ENCODE measurements around the gene ARL5A.

The ARL5A gene

GRCh38 chr2:151840216-151841046 lies 12.2 kb upstream of the ARL5A start:
- DNase-seq = peak; percentile 77

GRCh38 chr2:151837926-151838325 lies 9.7 kb upstream of the ARL5A start:
- DNase-seq = no peak

GRCh38 chr2:151833984-151834383 lies 5.8 kb upstream of the ARL5A start:
- no peak for DNase-seq

GRCh38 chr2:151830961-151831360 lies 2.7 kb upstream of the ARL5A start:
- no peak for DNase-seq

GRCh38 chr2:151828890-151829324 lies 686 bp upstream of the ARL5A start:
- no peak for DNase-seq

GRCh38 chr2:151827564-151828142 lies 568 bp downstream of the ARL5A start:
- DNase-seq = no peak

- DNase-seq = no peak
Measured at GRCh38 chr2:151826737-151827157, 1.5 kb downstream of the ARL5A start.

GRCh38 chr2:151824886-151825285 lies 3.3 kb downstream of the ARL5A start:
- DNase-seq = no peak

GRCh38 chr2:151823651-151824050 lies 4.6 kb downstream of the ARL5A start:
- no peak for DNase-seq

- no peak for DNase-seq
Measured at GRCh38 chr2:151819920-151820319, 8.3 kb downstream of the ARL5A start.

GRCh38 chr2:151817929-151818328 lies 10.3 kb downstream of the ARL5A start:
- DNase-seq = no peak

GRCh38 chr2:151816843-151817242 lies 11.4 kb downstream of the ARL5A start:
- no peak for DNase-seq

- DNase-seq = no peak
Measured at GRCh38 chr2:151815821-151816489, 12.3 kb downstream of the ARL5A start.

GRCh38 chr2:151810489-151810888 lies 17.7 kb downstream of the ARL5A start:
- DNase-seq = no peak

GRCh38 chr2:151809073-151809383 lies 19.2 kb downstream of the ARL5A start:
- no peak for DNase-seq

GRCh38 chr2:151808258-151809072 lies 19.8 kb downstream of the ARL5A start:
- DNase-seq = peak; percentile 8

- DNase-seq = no peak
Measured at GRCh38 chr2:151805961-151806360, 22.3 kb downstream of the ARL5A start.

- DNase-seq = no peak
Measured at GRCh38 chr2:151805343-151805742, 22.9 kb downstream of the ARL5A start.

- no peak for DNase-seq
Measured at GRCh38 chr2:151803811-151804210, 24.4 kb downstream of the ARL5A start.

GRCh38 chr2:151802315-151802714 lies 25.9 kb downstream of the ARL5A start:
- no peak for DNase-seq

- DNase-seq = no peak
Measured at GRCh38 chr2:151799886-151800292, 28.3 kb downstream of the ARL5A start.

- no peak for DNase-seq
Measured at GRCh38 chr2:151796774-151797173, 31.4 kb downstream of the ARL5A start.

- no peak for DNase-seq
Measured at GRCh38 chr2:151795646-151796240, 32.5 kb downstream of the ARL5A start.
